Measurements from ENCODE around the gene NR2F2. TPM values are rescaled to one million over a fixed set of nuclear protein-coding genes. Genes with fewer than 3 reads are reported as not detected.

Gene NR2F2
- polyA plus RNA-seq, 3 donors, result 354 to 376 (median 364) TPM

DNA sequence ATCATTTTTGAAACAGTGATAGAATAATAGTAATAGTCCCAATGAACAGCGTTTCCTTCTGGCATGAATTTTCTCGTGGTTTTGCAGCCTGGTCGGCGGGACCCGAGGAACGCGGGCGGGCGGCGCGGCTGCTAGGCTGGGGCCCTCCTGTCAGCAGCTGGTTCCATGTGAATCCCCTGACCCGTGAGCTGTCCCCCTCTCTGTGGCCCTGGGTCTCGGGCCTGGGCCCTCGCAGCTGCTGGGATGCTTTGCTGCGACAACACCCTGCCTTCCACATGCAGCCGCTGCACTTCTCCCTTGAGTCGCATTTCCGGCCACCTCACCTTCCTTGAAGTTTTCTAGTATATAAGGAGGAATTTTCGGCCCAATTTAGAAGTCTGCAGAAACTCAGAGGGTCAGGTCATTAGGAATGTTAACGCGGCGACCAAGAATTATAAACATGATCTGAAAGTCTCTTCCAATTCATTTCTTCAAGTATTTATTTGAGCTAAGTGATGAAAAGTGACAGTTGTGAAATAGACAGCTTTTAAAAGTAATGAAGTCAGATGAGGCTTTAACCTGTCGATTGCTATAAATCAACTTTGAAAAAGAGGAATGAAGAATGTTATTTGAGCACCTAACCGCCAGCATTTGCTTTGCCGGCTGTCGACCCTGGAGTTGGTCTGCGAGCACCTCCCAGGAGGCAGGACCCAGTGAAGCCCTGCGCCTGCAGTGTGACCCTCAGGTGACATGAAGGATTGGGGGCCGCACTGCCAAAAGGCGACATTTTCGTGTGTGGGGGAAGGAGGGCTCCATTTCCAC is 27.7 kb downstream of the NR2F2 start:
- DNase-seq (ENCODE audit: extremely low read depth in 1 of 11, low read depth in 9 of 11, low spot score in 4 of 11), result peak in 4 of 11 donors; percentile 15 to 25 (median 24)

DNA sequence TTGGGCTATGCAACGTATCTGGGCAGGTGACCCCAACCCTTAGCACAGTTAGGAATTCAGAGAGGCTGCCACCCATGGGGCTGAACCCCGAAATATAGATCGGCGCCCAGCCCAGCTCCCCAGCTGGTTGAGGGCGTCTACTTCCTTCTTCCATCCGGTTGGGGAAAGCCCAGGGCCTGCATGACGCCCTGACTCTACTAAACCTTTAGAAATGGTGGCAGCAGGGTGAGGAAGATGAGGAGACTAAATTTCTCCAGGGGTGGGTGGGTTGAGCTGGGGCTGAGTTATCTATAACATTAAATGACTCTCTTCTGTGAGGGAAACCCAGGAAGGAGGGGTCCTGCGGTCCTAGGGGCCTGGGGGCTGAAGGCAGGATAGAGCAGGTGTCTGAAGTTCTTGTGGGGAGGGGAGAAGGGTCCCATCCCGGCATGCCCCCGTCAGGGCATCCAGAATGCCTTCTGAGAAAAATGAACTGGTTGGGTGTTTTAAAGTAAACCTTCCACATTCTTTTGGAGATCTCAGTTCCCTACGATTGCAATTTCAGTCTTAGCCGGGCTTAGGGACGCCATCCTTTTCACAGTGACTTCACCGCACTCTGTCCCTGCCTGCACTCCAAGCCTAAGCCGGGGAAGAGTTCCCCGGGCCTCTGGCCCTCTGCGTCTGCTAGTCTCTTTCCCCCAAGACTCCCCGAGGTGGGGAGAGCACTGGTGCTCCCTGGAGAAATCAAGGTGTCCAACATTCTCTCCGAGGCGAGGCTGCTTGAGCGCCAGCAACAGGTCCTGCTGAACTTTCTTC is 28.5 kb downstream of the NR2F2 start:
- DNase-seq (ENCODE audit: extremely low read depth in 1 of 11, low read depth in 9 of 11, low spot score in 4 of 11), result peak in 1 of 11 donors; percentile 9

DNA sequence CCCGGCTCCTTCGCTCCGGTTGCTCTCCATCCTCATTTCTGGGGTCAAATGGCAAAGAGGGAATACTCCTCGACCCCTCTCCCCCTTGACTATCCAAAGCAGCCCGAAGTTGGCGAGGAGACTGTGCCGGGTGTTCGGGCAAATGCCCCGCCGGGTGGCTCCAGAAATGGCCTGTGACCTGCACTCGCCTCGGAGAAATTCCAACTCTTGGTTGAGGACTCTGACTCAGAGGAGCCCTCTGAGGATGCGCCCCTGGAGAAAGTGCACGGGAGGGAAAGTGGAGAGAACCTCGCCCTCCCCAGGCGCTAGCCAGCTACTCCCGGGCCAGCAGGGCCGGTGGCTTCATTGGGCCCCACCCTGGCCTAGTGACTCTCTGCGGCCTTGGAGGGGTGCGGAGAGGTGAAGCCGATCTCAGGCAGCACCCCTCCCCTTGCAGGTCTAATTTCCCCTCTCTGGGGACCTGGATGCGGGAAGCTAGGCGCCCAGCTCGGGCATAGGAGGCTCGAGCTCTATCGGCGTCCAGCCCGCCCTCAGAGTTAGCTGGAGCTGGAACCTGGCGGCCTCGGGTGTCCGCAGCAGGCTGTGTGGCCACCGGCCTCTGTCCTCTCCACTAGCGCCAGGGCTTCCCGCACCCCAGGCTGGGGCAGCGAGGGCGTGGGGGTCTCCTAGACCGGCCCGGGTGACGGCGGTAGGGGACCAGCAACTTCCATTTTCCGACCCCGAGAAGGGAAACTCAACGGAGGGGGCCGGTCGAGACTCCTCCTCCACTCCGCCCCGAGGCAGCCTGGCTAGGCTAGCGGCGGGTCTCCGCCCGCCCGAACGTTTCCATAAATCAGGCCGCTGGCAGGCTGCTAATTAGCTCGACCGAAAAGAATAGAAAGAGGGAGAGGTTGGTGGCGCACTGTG is 29.4 kb downstream of the NR2F2 start:
- peak in 8 of 11 donors; percentile 53 to 85 (median 76) for DNase-seq (ENCODE audit: extremely low read depth in 1 of 11, low read depth in 9 of 11, low spot score in 4 of 11)

DNA sequence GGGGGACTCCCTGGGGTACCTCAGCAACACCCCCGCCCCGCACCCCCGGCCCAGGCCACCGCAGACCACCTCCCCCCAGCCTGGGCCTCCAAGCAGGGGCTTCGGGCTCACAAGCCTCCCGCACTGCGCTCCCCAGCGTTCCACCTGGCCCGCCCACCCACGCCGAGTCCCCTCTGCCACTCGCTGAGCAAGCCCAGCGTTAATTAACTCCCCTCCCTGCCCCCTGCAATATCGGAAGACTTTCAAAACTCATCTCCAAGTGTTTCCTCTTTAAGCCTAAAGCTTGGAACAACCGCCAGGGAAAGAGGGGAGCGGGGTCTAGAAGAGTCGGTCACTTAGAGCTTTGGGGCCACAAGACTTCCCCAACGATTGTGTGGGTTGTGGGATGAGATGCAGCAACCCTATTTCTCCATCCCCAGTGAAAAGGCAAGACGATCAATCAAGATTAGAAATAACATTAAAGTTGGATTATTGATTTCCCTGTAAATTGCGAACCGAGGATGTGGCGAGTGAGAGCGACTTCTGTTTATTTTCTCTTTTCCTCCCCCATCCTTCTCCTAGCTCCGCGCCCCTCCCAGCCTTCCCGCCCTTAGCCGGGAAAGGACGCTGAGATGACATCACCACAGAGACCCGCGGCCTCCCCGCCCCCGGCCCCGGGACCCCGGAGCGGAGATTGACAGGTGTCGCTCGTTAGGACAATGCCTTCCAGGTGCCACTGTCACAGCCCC is 30.2 kb downstream of the NR2F2 start:
- peak in 8 of 11 donors; percentile 33 to 69 (median 55) for DNase-seq (ENCODE audit: extremely low read depth in 1 of 11, low read depth in 9 of 11, low spot score in 4 of 11)

DNA sequence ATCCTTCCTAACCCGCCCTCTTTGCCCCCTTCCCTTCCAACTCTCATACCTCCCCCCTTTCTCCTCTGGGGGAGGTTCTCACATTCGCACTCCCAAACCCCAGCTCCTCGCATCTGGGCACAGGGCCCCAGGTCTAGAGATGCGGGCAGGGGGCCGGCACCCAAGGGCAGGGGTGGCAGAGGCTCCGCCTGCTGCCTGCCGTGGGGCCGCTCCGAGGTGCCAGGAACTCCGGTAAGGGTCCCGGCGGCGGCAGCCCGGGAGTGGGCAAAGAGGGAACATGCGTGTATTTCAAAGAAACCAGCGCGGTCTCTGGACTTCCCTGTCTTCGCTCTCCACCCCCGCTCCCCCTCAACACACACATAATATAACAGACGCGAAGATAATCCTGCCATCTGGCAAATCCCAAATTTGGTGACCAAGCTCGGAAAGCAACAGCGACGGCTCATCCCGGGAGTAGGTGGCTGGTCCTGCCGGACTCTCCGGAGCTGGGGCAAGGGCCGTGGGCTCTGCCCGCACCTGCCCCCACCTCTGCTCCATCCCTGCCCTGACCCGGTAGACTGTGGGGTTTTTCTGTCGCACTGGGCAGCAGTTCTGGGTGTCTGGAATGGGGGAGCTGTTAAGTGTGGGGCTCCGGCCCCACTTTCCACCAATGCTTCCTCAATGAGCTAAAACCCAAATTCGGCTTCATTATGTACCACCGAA is 31.0 kb downstream of the NR2F2 start:
- DNase-seq (ENCODE audit: extremely low read depth in 1 of 11, low read depth in 9 of 11, low spot score in 4 of 11), result peak in 1 of 11 donors; percentile 18

DNA sequence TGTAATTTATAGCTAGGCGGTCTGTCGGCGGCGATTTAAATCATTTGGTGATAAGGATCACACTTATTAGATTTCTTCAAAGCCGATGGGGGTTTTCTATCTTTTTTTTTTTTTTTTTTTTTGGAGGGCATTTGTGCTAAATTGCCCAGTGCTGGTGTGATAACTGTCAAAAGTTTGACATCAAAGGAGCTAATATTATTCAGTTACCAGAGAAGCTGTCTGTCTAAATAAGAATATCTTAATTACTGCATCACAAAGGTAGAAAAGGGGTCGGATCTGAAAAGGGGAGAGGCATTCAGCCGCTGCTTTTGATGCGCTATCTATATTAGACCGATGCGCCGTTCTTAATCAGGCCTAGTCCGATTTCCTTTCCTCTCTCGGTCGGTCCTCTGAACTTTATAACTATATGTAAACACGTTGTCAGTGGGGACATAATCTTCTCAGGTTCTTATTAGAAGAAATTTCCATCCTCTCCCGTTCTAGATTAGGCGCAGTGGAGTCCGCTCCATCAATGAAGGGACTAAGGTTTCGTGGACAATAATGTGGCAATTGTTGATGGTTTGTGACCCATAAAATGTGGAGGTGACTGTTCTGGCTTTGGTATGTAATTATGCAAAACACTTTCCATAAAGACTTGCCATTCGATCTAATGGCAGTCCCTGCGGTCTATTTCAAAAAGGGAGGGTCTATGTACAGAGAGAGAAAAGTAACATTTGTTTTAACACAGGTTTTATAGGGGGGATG is 31.7 kb downstream of the NR2F2 start:
- DNase-seq (ENCODE audit: extremely low read depth in 1 of 11, low read depth in 9 of 11, low spot score in 4 of 11), result peak in 1 of 11 donors; percentile 15

DNA sequence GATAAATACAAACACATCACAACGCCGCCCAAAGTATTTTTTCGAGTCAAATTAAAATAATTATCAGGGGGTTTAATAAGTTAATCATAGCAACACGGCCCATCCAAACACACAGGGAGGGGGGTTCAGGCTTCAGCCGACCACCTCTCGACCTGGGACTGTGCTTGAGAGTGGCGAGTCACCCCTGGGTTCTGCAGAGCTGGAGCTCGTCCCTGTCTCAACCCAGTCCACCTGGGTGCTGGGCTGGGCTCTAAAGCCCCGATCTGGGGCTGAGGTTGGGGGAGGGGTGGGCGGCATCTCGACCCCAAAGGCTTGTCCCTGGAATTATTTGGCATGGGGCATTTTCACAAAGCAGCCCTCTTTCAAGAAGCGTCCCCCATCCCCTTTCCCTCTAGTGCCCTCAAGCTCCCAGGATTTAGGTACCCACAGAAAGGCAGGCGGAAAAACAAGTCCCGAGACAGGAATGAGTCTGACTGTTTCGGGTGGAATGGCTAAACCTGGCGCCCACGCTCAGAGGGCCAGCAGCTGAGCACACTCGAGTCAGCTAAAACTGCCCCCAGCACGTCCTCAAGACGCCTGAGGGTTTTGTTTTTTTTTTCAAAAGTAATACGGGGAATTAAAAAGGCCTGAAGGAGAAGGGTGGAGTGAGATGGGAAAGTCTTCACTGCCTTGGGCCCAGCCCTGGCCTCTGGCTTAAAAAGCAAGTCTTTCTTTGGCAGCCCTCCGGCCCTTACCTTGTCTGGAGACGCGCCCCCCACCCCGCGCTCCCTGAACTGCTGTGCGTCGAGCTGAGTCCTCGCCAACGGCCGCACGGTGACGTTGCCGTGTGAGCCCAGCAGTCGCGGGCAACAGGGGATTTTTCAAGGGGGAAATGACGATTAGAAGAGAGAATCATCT is 32.5 kb downstream of the NR2F2 start:
- DNase-seq (ENCODE audit: extremely low read depth in 1 of 11, low read depth in 9 of 11, low spot score in 4 of 11), result peak in 3 of 11 donors; percentile 7 to 31 (median 30)

DNA sequence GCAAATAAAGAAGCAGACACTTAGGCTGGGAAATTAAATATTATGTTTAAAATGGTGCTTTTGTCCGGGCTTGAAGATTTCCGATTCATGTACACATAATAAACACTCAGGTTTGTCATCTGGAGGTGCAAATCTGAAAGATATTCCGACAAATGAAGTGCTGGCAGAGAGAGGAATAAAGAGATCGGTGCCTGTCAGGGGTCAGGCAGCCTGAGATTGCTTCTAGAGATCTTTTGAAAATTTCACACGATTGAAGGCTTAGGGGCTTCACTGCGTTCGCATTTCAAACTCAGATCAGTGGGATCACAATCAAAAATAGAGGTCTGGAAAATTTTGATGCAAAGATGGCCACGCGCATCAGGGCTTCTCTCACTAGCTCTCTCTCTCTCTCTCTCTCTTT is 33.2 kb downstream of the NR2F2 start:
- no peak for DNase-seq (ENCODE audit: extremely low read depth in 1 of 11, low read depth in 9 of 11, low spot score in 4 of 11)

DNA sequence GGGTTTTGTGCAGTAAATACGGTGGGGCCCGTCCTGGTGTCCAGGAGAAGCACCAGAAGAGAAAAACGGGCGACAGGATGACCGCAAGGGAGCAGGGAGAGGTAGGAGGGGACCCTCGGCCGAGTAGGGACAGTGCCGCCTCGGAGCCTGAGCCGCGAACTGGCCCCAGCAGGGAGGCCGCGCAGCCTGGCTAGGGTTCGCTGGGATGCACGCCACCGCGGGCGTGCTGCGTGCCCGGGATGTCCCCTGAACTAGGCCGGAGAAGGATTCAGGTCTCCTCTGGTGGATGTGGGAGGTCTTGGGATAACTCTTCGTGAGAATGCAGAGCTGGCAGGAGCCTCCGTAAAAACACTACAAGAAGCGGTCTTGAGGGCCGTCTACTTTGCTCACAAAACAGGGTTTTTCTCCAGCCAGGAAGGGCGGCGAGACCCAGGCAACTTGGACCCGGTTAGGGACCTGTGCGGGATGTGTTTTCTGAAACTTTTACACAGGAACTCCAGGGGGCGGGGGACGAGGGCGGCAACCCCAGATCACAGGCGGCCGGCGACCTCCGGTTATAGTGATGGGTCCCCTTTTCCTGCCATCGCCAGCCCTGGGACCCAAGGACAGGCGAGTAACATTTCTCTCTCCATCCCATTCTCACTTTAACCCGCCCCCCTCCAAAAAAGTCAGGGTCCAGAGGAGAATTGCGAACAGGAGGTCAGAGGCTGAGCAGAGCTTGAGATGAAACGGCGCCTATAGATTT is 35.5 kb downstream of the NR2F2 start:
- DNase-seq (ENCODE audit: extremely low read depth in 1 of 11, low read depth in 9 of 11, low spot score in 4 of 11), result no peak

DNA sequence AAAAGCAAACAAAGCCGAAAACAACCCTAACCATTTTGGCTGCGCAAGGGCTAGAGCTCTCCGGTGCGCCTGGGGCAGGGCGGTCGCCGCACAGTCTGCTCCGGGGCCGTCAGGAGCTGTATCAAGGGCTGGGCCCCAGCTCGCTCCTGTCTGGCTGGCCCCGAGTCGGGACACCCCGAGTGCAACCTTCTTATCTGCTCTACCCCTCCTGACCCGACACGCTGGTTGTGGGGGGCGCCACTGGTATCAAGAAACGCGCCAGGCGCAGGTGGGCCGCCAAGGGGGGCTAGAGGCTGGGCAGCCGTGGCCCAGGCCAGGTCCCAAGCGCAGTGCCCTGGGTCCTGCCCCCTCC is 36.0 kb downstream of the NR2F2 start:
- DNase-seq (ENCODE audit: extremely low read depth in 1 of 11, low read depth in 9 of 11, low spot score in 4 of 11), result no peak

DNA sequence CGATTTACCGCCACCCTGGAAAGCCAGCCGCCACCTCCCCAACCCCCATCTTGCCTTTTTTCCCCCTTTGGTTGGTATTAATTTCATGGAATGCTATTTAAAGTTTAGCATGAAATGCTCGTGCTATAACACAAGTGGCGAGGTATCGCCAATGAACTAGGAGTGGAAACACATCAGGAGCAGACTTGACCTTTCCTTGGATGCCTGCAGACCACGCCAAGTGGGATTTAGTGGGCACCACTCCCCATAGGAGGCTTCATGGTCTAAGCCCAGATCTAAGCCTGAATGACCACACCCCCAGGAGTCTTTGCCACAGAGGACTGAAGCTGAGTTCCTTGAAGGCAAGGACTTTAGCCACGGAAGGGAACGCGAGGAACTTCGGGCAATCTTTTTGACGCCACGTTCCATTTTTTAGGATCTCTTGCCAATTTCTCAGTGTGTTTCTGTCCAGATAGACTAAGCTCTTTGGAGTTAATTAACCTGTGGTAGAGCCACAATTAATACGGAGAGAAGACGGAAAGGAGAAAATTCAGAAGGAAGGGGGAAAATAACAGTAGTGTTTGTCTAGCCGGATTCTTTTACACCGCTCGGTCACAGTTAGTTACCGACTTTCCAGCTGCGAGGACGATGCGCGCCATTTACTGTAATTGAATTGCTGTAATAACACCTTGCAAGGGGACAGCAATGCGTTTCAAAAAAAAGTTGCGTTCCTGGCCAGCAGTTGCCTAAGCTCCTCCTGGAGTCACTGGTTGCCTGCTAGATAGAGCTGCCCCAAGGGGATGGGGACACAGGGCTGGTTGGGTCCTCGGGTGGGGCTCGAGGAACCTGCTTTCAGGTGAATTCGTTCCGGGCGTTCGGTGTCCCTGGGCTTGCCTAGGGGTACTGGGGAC is 37.1 kb downstream of the NR2F2 start:
- DNase-seq (ENCODE audit: extremely low read depth in 1 of 11, low read depth in 9 of 11, low spot score in 4 of 11), result peak in 2 of 11 donors; percentile 22 to 29

DNA sequence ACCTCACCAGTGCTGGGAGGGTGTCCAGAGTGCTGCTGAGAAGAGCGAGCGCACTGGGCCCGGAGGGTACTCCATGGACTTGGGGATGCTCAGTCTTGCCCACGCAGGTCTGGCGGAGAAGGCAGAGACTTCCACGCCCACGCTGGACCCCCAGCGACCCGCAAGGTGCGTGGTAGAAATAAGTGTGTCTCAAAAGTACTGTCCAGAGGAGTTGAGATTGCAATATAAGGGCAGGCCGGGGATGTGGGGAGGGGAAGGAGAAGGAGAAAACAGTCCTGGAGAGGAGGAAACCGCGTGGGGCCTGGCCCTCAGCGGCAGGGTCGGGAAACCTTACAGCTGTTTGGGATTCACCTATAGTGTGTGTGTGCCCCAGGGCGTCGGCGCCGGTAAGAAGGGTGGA is 38.9 kb downstream of the NR2F2 start:
- no peak for DNase-seq (ENCODE audit: extremely low read depth in 1 of 11, low read depth in 9 of 11, low spot score in 4 of 11)

DNA sequence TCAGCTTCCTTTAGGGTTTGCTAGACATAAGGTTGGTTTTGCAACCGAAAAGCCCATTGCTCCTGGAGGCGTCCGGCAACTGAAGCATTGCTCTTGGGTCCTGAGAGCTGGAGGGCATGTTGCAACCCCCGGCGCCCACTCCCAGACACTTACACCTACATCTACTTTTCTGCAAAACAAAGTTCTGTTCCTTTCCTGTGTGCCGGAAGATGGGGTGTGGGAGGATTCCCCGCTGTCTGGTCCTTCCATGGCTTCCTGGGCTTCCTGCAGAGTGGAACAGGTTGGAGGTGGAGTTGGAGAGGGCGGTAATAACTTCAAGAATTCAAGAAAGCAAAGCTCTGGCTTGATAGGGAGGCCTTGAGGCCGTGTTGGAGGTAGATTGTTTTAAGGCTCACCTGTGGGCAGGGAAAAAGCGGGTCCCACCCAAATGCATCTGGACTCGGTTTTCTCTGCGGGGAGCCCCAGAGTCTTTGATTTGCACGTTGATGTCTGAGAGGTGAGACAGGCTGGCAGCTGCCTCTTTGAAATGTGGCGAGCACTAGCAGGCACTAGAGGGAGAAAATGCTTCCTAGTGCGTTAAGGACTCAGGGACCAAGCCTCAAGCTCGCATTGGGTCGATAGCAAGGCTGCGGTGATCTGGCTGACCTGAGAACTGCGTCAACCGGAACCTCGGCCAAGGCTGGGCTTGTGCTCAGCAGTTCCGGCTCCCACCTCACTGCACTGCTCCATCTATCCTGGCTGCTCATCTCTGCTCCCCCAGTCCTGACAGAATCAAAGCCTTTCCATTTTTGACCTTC is 39.5 kb downstream of the NR2F2 start:
- DNase-seq (ENCODE audit: extremely low read depth in 1 of 11, low read depth in 9 of 11, low spot score in 4 of 11), result no peak

DNA sequence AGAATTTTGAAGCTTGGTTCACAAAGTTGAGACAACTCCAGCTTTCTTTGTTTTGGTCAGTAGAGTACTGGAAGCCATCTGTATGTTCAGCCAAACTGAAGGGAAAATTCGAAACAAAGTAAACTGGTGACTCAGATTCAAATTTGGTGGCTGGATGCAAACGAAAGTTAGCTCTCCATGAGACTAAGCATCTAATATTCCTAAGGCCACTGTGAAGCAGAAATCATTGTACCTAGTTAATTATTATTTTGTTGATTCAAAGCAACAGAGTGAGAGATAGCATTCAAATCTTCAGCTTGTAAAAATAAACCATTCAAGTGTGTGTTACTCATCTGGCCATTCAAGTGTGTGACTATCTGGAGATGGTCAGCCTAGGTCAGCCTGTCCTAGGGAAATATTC is 42.1 kb downstream of the NR2F2 start:
- no peak for DNase-seq (ENCODE audit: extremely low read depth in 1 of 11, low read depth in 9 of 11, low spot score in 4 of 11)
